GM12878 (cell line): ENCODE data around the gene TMEM26. TPM values are rescaled to one million over a fixed set of nuclear protein-coding genes. Genes with fewer than 3 reads are reported as not detected.

ENCODE experiments used
- ATAC-seq: fragments of 200-7000 bp; cut with Tn5 transposase; 3 replicates; pipeline ENCODE4 v1.9.1; 2020; ENCODE audit warnings: mild to moderate bottlenecking, moderate library complexity
- BruUV-seq: library from RNA; stranded (reverse); fragments of 400-500 nt; replicated peaks from 2 replicates; lab custom pipeline; 2021; lab: Mats Ljungman, UMichigan
- CTCF ChIA-PET: fragments of 300-600 bp; sonication (Branson Sonifier 250); formaldehyde crosslinking; extraction: SDS; loops from one replicate; lab custom pipeline; 2021; ENCODE audit warnings: inconsistent platforms; lab: Yijun Ruan, JAX
- POLR2A ChIA-PET: fragments of 350-600 bp; formaldehyde crosslinking; extraction: SDS; loops from one replicate; lab custom pipeline; 2021; ENCODE audit warnings: inconsistent platforms; lab: Charles Lee
- RAD21 ChIA-PET: fragments of 300-600 bp; sonication (Branson Sonifier 250); formaldehyde crosslinking; loops from one replicate; lab custom pipeline; 2023; ENCODE audit warnings: antibody characterized with exemption; ENCODE audit not compliant: unreplicated experiment; lab: Charles Lee
- SMC1A ChIA-PET: fragments of 300-600 bp; sonication (Branson Sonifier 250); formaldehyde crosslinking; loops from one replicate; lab custom pipeline; 2023; ENCODE audit not compliant: unreplicated experiment, uncharacterized antibody; lab: Charles Lee
- DNase-seq: peaks from one replicate; pipeline ENCODE4 v3.0.0-alpha.2; 2011; ENCODE audit warnings: low read depth, low spot score
- FAIRE-seq: peaks from 3 replicates; lab custom pipeline; 2011; peaks lifted over from hg19 to GRCh38; lab: Jason Lieb, UNC
- H2AFZ ChIP-seq: 2 replicates; pipeline ENCODE4 v1.6.0; 2011; ENCODE audit warnings: low read depth, low read length, control low read depth; ENCODE audit not compliant: control insufficient read depth
- H3K27ac ChIP-seq: 2 replicates; pipeline ENCODE4 v1.5.1; 2011; ENCODE audit warnings: control low read depth; ENCODE audit not compliant: control insufficient read depth, insufficient read depth
- H3K27me3 ChIP-seq, 2 experiments: replicated peaks in 1 of 2; 2 replicates each; pipeline versions ENCODE4 v1.6.0 to v1.6.1; 2011; ENCODE audit warnings: low read length in 1 of 2; ENCODE audit not compliant: control insufficient read depth in 2 of 2, insufficient read depth in 2 of 2
- H3K36me3 ChIP-seq, 2 experiments: 2 replicates each; pipeline ENCODE4 v1.5.1; 2011; ENCODE audit warnings: low read length in 1 of 2; ENCODE audit not compliant: control insufficient read depth in 2 of 2, insufficient read depth in 2 of 2
- H3K4me1 ChIP-seq: 2 replicates; pipeline ENCODE4 v1.6.1; 2011; ENCODE audit warnings: mild to moderate bottlenecking, low read length, moderate library complexity, mixed read lengths; ENCODE audit not compliant: control insufficient read depth, insufficient read depth
- H3K4me2 ChIP-seq: 2 replicates; pipeline ENCODE4 v1.6.0; 2011; ENCODE audit warnings: control low read depth; ENCODE audit not compliant: control insufficient read depth, insufficient read depth
- H3K4me3 ChIP-seq: fragments of 200-600 bp; sonication (generic); 2 replicates; pipeline ENCODE4 v1.5.1; 2016
- H3K79me2 ChIP-seq: 2 replicates; pipeline ENCODE4 v1.6.0; 2011; ENCODE audit warnings: low read length; ENCODE audit not compliant: control insufficient read depth, insufficient read depth
- H3K9ac ChIP-seq: 2 replicates; pipeline ENCODE4 v1.8.0; 2011; ENCODE audit warnings: low read length, control low read depth, mixed read lengths; ENCODE audit not compliant: control insufficient read depth, insufficient read depth
- H3K9me3 ChIP-seq: replicated peaks from 3 replicates; pipeline ENCODE4 v1.5.1; 2011; ENCODE audit warnings: mild to moderate bottlenecking, low read length; ENCODE audit not compliant: control insufficient read depth, insufficient read depth
- H4K20me1 ChIP-seq: 2 replicates; pipeline ENCODE4 v1.6.0; 2011; ENCODE audit not compliant: control insufficient read depth, insufficient read depth
- ATF7 ChIP-seq: fragments of 450-650 bp; IDR thresholded peaks from 2 replicates; pipeline ENCODE4 v1.6.1; 2016; ENCODE audit warnings: low read depth, mild to moderate bottlenecking
- CEBPZ ChIP-seq: fragments of 150-350 bp; IDR thresholded peaks from 2 replicates; pipeline ENCODE4 v1.6.1; 2016; ENCODE audit warnings: low read depth, low read length
- E2F4 ChIP-seq: IDR thresholded peaks from 2 replicates; pipeline ENCODE4 v1.6.1; 2012; ENCODE audit warnings: low read depth, low read length, improper control_type of control experiment
- IKZF2 ChIP-seq, 2 experiments: fragments of 450-650 bp; IDR thresholded peaks; 2 replicates each; pipeline ENCODE4 v1.6.1; 2017; ENCODE audit warnings: mild to moderate bottlenecking in 2 of 2, moderate library complexity in 2 of 2
- NBN ChIP-seq: fragments of 450-650 bp; IDR thresholded peaks from 2 replicates; pipeline ENCODE4 v1.6.1; 2016
- NR2C2 ChIP-seq: IDR thresholded peaks from 2 replicates; pipeline ENCODE4 v1.6.1; 2011; ENCODE audit warnings: borderline replicate concordance, low read depth; ENCODE audit not compliant: control insufficient read depth, insufficient read length
- RAD21 ChIP-seq: IDR thresholded peaks from 2 replicates; pipeline ENCODE4 v1.6.1; 2011; ENCODE audit warnings: mild to moderate bottlenecking, low read depth, low read length, moderate library complexity; ENCODE audit not compliant: insufficient read depth
- RB1 ChIP-seq: fragments of 450-650 bp; formaldehyde crosslinking; IDR thresholded peaks from 2 replicates; pipeline ENCODE4 v1.6.1; 2017; ENCODE audit warnings: mild to moderate bottlenecking, borderline replicate concordance
- SMARCA5 ChIP-seq: fragments of 450-650 bp; IDR thresholded peaks from 2 replicates; pipeline ENCODE4 v1.6.1; 2017; ENCODE audit warnings: mild to moderate bottlenecking
- ZNF217 ChIP-seq: fragments of 450-650 bp; IDR thresholded peaks from 2 replicates; pipeline ENCODE4 v1.6.1; 2017; ENCODE audit warnings: antibody characterized with exemption, mild to moderate bottlenecking
- WGBS: methylation state at CpG from one replicate; pipeline ENCODE4 v1.1.6; 2016; ENCODE audit warnings: low lambda C conversion rate; ENCODE audit not compliant: insufficient replicate concordance, insufficient coverage; ENCODE audit errors: missing lambda C conversion rate; 5-methylcytosine and 5-hydroxymethylcytosine counted together
- in situ Hi-C: fragments of 300-500 bp; cut with MboI; formaldehyde crosslinking; loops from 9 replicates; pipeline ENCODE4 v1.14.3; 2018; ENCODE audit warnings: mixed read lengths
- intact Hi-C: fragments of 100-400 bp; cut with micrococcal nuclease; formaldehyde crosslinking; loops from one replicate; pipeline ENCODE4 v1.14.2; 2022; ENCODE audit not compliant: unreplicated experiment
- polyA plus RNA-seq, 11 experiments: library from polyadenylated mRNA; depleted of rRNA in 4 of 11; unstranded in 6 of 11; stranded (reverse) in 5 of 11; fragments of >200 nt; fragmentation: Nextera tagmentation in 4 of 11; fragmentation: Illumina TruSeq in 1 of 11; extraction: Ambion mirVana in 4 of 11; extraction: Trizol in 1 of 11; gene quantifications; 1 replicate in 1 of 11; 2 replicates in 10 of 11; pipeline versions ENCODE4 v1.2.1 to v1.2.3, GENCODE V29; 2011 to 2016; ENCODE audit warnings: inconsistent platforms in 2 of 11, missing spikeins in 2 of 11, low read depth in 1 of 11
- total RNA-seq, 4 experiments: library from RNA; depleted of rRNA in 3 of 4; stranded (reverse); fragments of >200 nt in 3 of 4; fragmentation: Illumina TruSeq in 1 of 4; extraction: Trizol in 1 of 4; gene quantifications; 2 replicates each; pipeline versions ENCODE4 v1.2.1 to v1.2.3, GENCODE V29; 2013 to 2021
- TF ChIP-seq, protein P1 (sequence below): fragments of 450-650 bp; IDR thresholded peaks from 2 replicates; pipeline ENCODE4 v1.6.1; 2016; ENCODE audit warnings: mild to moderate bottlenecking

Gene TMEM26
- total and polyA plus RNA-seq, 10 of the 15 experiments (the other 5 are each of a cell fraction or from before 2014, with no cell fraction given) = not detected

GRCh38 chr10:61364619-61365018, 88.6 kb downstream of the TMEM26 start (continued):
- TF ChIP-seq CEBPZ (no peak), ATF7 (no peak), RAD21 (no peak), RB1 (no peak), NBN (no peak), NR2C2 (no peak)
- TF ChIP-seq, protein P1, sequence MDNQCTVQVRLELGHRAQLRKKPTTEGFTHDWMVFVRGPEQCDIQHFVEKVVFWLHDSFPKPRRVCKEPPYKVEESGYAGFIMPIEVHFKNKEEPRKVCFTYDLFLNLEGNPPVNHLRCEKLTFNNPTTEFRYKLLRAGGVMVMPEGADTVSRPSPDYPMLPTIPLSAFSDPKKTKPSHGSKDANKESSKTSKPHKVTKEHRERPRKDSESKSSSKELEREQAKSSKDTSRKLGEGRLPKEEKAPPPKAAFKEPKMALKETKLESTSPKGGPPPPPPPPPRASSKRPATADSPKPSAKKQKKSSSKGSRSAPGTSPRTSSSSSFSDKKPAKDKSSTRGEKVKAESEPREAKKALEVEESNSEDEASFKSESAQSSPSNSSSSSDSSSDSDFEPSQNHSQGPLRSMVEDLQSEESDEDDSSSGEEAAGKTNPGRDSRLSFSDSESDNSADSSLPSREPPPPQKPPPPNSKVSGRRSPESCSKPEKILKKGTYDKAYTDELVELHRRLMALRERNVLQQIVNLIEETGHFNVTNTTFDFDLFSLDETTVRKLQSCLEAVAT = no peak
- TF ChIP-seq, all 136 proteins: peak for 0

GRCh38 chr10:61363006-61363405, 90.2 kb downstream of the TMEM26 start:
- in situ Hi-C loops (no loop called here), intact Hi-C loops (no loop called here)
- Histone ChIP-seq H3K9me3 (no peaks in the 10 kb centered on the region), H3K4me2 (no peak overlapping the region), H3K4me3 (no peak overlapping the region), H3K27me3 (no peaks in the 10 kb centered on the region), H3K79me2 (no peaks in the 10 kb centered on the region), H3K27ac (no peak overlapping the region), H3K9ac (no peak overlapping the region), H2AFZ (no peak overlapping the region), H3K36me3 (no peaks in the 10 kb centered on the region), H3K4me1 (no peaks in the 10 kb centered on the region), H4K20me1 (no peaks in the 10 kb centered on the region)
- ChIA-PET CTCF (interaction anchor here (0.6 kb wide), 1 partner anchor 245 kb away, joined by 3 read pairs; no protein-coding TSS in a partner anchor), POLR2A (no interaction called here), SMC1A (no interaction called here), RAD21 (no interaction called here)
- no TSS peak for BruUV-seq
- WGBS = 48% methylated on average over 3 of the region's 3 CpGs
- no peak for ATAC-seq
- FAIRE-seq = no peak
- TF ChIP-seq E2F4 = no peak
- no peak for TF ChIP-seq IKZF2 (IDR thresholded peaks at IDR 0.05)
- TF ChIP-seq SMARCA5 = no peak
- TF ChIP-seq ZNF217 = no peak
- no peak for DNase-seq
